GM19035 (cell line): ENCODE results near the gene FRAS1.
"Not testable (repeated sequence)": the region's sequence is repeated elsewhere in the genome, so short reads cannot be mapped to it uniquely, and the experiment has no call there.

Experiments used
- ATAC-seq: cut with Tn5 transposase; IDR thresholded peaks from one replicate; pipeline ENCODE4 v1.9.1; 2021; ENCODE audit not compliant: unreplicated experiment

The FRAS1 gene

DNA sequence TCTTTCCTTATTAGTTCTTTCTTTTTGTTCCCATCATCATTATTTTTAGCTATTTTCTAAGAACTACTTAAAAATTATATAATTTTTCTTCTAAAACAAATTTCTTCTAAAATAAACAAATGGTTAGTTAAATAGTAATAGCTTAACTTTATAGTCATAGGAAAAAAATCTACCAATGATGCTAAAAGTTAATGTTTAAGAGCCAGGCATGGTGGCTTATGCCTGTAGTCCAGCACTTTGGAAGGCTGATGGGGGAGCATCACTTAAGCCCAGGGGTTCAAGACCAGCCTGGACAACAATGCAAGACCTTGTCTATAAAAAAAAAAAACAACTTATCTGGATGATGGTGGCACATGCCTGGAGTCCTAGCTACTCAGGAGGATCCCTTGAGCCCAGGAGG, 367.3 kb downstream of the FRAS1 start:
- no peak for ATAC-seq

DNA sequence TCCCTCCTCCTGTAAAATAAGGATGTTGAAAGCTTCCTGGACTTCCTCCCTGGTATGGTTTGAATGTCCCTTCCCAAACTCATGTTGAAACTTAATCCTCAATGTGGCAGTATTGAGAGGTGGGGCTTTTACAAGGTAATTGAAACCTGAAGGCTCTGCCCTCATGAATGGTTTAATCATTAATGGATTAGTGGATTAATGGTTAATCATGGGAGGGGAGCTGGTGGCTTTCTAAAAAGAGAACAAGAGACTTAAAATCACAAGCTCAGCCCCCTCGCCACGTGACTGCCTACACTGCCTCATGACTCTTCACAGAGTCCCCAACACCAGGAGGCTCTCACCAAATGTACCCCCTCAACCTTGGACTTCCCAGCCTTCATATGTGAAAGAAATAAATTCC, 369.8 kb downstream of the FRAS1 start:
- ATAC-seq: no peak

DNA sequence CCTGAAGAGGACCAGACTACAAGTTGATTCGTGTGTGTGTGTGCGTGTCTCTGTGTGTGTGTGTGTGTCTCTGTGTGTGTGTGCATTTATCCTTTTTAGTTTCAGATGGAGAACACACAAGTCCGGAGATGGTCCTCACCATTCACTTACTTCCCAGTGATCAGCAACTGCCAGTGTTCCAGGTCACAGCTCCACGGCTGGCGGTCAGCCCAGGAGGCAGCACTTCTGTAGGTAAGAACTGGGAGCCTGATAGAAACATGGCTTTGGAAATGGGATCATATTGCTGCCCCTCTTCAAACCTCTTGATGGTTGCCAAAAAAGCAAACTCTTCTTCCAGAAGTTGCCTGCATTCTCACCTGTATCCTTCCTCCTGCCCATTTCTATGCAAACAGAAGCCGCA, 371.9 kb downstream of the FRAS1 start:
- no peak for ATAC-seq

GRCh38 chr4:78432896-78433295, 375.8 kb downstream of the FRAS1 start:
- ATAC-seq: no peak

GRCh38 chr4:78437608-78438088, 380.5 kb downstream of the FRAS1 start:
- no peak for ATAC-seq

- ATAC-seq: no peak
Observed at GRCh38 chr4:78439328-78439727, 382.2 kb downstream of the FRAS1 start.

DNA sequence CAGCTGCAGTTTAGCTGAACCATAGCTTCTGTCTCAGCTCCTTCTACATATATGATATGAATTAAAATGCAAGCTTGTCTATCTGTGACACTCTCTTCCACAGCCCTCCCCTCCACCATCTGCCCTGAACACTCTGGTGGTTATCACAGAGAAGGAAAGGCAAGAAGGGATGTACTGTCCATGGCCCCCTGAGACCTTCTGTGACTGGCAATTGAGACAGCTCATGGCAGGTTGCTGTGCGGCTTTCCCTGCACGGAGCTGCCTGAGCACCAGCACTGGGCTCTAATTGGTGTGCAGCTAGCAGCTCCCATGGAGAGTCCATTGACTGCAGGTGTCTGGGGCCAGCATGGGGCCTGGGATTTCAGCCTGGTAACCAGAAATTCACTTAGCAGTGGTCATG, 384.6 kb downstream of the FRAS1 start:
- no peak for ATAC-seq

GRCh38 chr4:78446619-78447018, 389.5 kb downstream of the FRAS1 start:
- no peak for ATAC-seq

DNA sequence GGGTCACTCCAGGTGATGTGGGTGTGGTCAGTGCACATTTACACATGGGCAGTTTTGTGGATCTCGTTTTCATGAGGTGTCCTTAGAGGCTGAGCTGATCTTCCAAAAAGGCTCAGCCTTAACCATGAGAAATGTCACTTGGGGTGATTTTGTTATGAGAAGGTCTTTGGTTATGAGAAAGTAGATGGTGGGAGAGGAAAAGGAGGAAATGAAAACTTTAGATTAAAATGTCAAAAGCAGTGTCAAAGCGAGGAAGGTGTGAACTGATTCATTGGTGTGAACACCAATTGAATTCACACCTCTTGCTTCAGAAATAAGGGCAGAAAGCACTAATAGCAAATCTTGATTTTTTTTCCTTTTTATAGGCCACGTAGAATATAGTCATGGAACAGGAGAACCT, 394.3 kb downstream of the FRAS1 start:
- no peak for ATAC-seq

GRCh38 chr4:78454016-78454415, 396.9 kb downstream of the FRAS1 start:
- ATAC-seq: no peak

DNA sequence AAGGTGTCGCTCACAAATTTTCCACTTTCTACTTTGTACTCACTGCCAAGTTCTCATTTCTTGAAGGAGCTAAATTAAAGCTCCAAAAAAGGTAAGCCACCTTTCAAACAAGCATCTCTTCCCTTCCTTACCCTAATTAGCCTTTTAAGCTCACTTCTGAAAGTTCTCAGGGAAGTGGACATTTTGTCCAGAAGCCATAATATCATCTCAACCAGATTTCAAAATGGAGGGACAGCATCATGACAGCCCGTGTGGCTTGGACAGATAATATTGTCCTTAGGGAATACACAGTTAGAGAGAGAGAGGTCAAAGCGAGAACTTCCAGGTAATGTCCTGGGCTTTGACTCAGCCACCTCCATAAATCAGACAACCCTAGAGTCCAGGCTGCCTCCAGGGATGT, 400.6 kb downstream of the FRAS1 start:
- ATAC-seq: no peak

GRCh38 chr4:78459327-78459726, 402.2 kb downstream of the FRAS1 start:
- no peak for ATAC-seq

- no peak for ATAC-seq
Observed at GRCh38 chr4:78460368-78460767, 403.2 kb downstream of the FRAS1 start.

GRCh38 chr4:78464265-78464664, 407.1 kb downstream of the FRAS1 start:
- ATAC-seq: no peak

- ATAC-seq: not testable (repeated sequence)
Observed at GRCh38 chr4:78467223-78467622, 410.1 kb downstream of the FRAS1 start.

DNA sequence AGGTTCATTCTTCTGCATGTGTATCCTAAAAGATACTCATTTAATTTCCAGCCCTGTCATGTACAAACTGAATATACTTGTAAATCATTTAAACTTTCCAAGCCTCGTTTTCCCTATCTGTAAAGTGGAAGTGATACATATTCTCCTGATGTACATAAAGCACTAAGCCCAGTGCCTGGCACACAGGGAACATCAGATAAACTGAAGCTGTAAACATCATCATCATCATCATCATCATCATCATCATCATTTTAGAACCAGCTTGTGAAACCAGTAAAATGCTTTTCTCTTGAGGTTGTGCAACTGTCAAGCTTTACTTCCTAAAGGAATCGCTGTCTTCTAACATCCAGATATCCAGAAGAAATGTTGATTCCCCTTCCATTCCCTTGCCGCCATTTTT, 411.1 kb downstream of the FRAS1 start:
- ATAC-seq: no peak

- no peak for ATAC-seq
Observed at GRCh38 chr4:78476108-78476704, 419.1 kb downstream of the FRAS1 start.

- ATAC-seq: no peak
Observed at GRCh38 chr4:78477276-78477675, 420.2 kb downstream of the FRAS1 start.

DNA sequence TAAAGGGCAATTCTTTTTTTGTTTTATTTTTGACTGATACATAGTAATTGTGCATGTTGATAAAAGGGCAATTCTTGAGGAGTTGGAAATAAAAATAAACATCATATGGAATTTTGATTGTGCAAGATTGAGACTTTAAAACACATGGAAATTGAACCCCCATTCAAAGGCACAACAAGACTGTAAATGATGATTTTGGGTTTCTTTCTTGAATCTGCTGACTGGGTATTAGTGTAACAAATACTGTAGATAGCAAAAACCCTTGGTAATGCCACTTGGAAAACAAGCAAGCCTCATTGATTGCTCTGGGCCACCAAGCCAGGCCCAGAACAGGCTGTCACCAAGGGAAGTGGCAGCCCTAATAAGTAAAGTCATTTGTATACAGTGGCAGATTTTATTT, 421.4 kb downstream of the FRAS1 start:
- no peak for ATAC-seq

- ATAC-seq: no peak
Observed at GRCh38 chr4:78480286-78480685, 423.2 kb downstream of the FRAS1 start.

- no peak for ATAC-seq
Observed at GRCh38 chr4:78481180-78481579, 424.1 kb downstream of the FRAS1 start.

GRCh38 chr4:78482281-78482680, 425.2 kb downstream of the FRAS1 start:
- ATAC-seq: no peak

DNA sequence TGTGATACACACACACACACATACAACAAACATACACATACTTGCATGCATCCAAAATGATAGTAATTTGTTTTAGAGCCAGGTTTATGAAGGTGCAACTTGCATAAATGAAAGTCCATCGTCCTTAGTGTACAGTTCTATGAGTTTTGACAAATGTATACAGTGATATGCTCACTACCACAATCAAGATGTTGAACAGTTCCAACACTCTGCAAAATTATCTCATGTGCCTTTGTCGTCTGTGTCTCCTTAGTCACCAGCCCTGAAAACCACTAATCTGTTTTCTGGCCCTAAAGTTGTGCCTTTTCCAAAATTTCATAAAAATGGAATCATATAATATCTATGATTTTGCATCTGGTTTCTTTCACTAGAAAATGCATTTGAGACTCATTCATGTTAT, 426.7 kb downstream of the FRAS1 start:
- no peak for ATAC-seq
